GM12878 (cell line): ENCODE results near the gene MTHFD1L. TPM values are rescaled to one million over a fixed set of nuclear protein-coding genes. Genes with fewer than 3 reads are reported as not detected.

ENCODE experiments used
- ATAC-seq: fragments of 200-7000 bp; cut with Tn5 transposase; 3 replicates; pipeline ENCODE4 v1.9.1; 2020; ENCODE audit warnings: mild to moderate bottlenecking, moderate library complexity
- BruUV-seq: library from RNA; stranded (reverse); fragments of 400-500 nt; replicated peaks from 2 replicates; lab custom pipeline; 2021; lab: Mats Ljungman, UMichigan
- CTCF ChIA-PET: fragments of 300-600 bp; sonication (Branson Sonifier 250); formaldehyde crosslinking; extraction: SDS; loops from one replicate; lab custom pipeline; 2021; ENCODE audit warnings: inconsistent platforms; lab: Yijun Ruan, JAX
- POLR2A ChIA-PET: fragments of 350-600 bp; formaldehyde crosslinking; extraction: SDS; loops from one replicate; lab custom pipeline; 2021; ENCODE audit warnings: inconsistent platforms; lab: Charles Lee
- RAD21 ChIA-PET: fragments of 300-600 bp; sonication (Branson Sonifier 250); formaldehyde crosslinking; loops from one replicate; lab custom pipeline; 2023; ENCODE audit warnings: antibody characterized with exemption; ENCODE audit not compliant: unreplicated experiment; lab: Charles Lee
- SMC1A ChIA-PET: fragments of 300-600 bp; sonication (Branson Sonifier 250); formaldehyde crosslinking; loops from one replicate; lab custom pipeline; 2023; ENCODE audit not compliant: unreplicated experiment, uncharacterized antibody; lab: Charles Lee
- DNase-seq: peaks from one replicate; pipeline ENCODE4 v3.0.0-alpha.2; 2011; ENCODE audit warnings: low read depth, low spot score
- FAIRE-seq: peaks from 3 replicates; lab custom pipeline; 2011; peaks lifted over from hg19 to GRCh38; lab: Jason Lieb, UNC
- H2AFZ ChIP-seq: 2 replicates; pipeline ENCODE4 v1.6.0; 2011; ENCODE audit warnings: low read depth, low read length, control low read depth; ENCODE audit not compliant: control insufficient read depth
- H3K27ac ChIP-seq: 2 replicates; pipeline ENCODE4 v1.5.1; 2011; ENCODE audit warnings: control low read depth; ENCODE audit not compliant: control insufficient read depth, insufficient read depth
- H3K27me3 ChIP-seq, 2 experiments: replicated peaks in 1 of 2; 2 replicates each; pipeline versions ENCODE4 v1.6.0 to v1.6.1; 2011; ENCODE audit warnings: low read length in 1 of 2; ENCODE audit not compliant: control insufficient read depth in 2 of 2, insufficient read depth in 2 of 2
- H3K36me3 ChIP-seq, 2 experiments: 2 replicates each; pipeline ENCODE4 v1.5.1; 2011; ENCODE audit warnings: low read length in 1 of 2; ENCODE audit not compliant: control insufficient read depth in 2 of 2, insufficient read depth in 2 of 2
- H3K4me1 ChIP-seq: 2 replicates; pipeline ENCODE4 v1.6.1; 2011; ENCODE audit warnings: mild to moderate bottlenecking, low read length, moderate library complexity, mixed read lengths; ENCODE audit not compliant: control insufficient read depth, insufficient read depth
- H3K4me2 ChIP-seq: 2 replicates; pipeline ENCODE4 v1.6.0; 2011; ENCODE audit warnings: control low read depth; ENCODE audit not compliant: control insufficient read depth, insufficient read depth
- H3K4me3 ChIP-seq: fragments of 200-600 bp; sonication (generic); 2 replicates; pipeline ENCODE4 v1.5.1; 2016
- H3K79me2 ChIP-seq: 2 replicates; pipeline ENCODE4 v1.6.0; 2011; ENCODE audit warnings: low read length; ENCODE audit not compliant: control insufficient read depth, insufficient read depth
- H3K9ac ChIP-seq: 2 replicates; pipeline ENCODE4 v1.8.0; 2011; ENCODE audit warnings: low read length, control low read depth, mixed read lengths; ENCODE audit not compliant: control insufficient read depth, insufficient read depth
- H3K9me3 ChIP-seq: replicated peaks from 3 replicates; pipeline ENCODE4 v1.5.1; 2011; ENCODE audit warnings: mild to moderate bottlenecking, low read length; ENCODE audit not compliant: control insufficient read depth, insufficient read depth
- H4K20me1 ChIP-seq: 2 replicates; pipeline ENCODE4 v1.6.0; 2011; ENCODE audit not compliant: control insufficient read depth, insufficient read depth
- BHLHE40 ChIP-seq, 2 experiments: fragments of 450-650 bp in 1 of 2; IDR thresholded peaks; 2 replicates each; pipeline ENCODE4 v1.6.1; 2011 to 2017; ENCODE audit warnings: low read depth in 2 of 2, borderline replicate concordance in 1 of 2, improper control_type of control experiment in 1 of 2, low read length in 1 of 2, mild to moderate bottlenecking in 1 of 2
- CBFB ChIP-seq: IDR thresholded peaks from 2 replicates; pipeline ENCODE4 v1.6.1; 2016; ENCODE audit warnings: antibody characterized with exemption, low read depth
- CREB1 ChIP-seq: IDR thresholded peaks from 2 replicates; pipeline ENCODE4 v1.6.1; 2012; ENCODE audit warnings: low read depth, mild to moderate bottlenecking, inconsistent platforms
- FOXM1 ChIP-seq: IDR thresholded peaks from 2 replicates; pipeline ENCODE4 v1.6.1; 2012; ENCODE audit warnings: low read depth, mild to moderate bottlenecking, inconsistent platforms, low read length, moderate library complexity
- HSF1 ChIP-seq: fragments of 150-350 bp; IDR thresholded peaks from 2 replicates; pipeline ENCODE4 v1.6.1; 2014; ENCODE audit warnings: mild to moderate bottlenecking, low read depth, low read length
- IKZF1 ChIP-seq: fragments of 450-650 bp; conservative IDR thresholded peaks from 2 replicates; pipeline ENCODE4 v1.6.1; 2017; ENCODE audit warnings: antibody characterized with exemption, mild to moderate bottlenecking
- JUNB ChIP-seq: IDR thresholded peaks from 2 replicates; pipeline ENCODE4 v1.6.1; 2016; ENCODE audit warnings: antibody characterized with exemption, mild to moderate bottlenecking
- MEF2B ChIP-seq: fragments of 450-650 bp; IDR thresholded peaks from 2 replicates; pipeline ENCODE4 v1.6.1; 2018; ENCODE audit warnings: mild to moderate bottlenecking, moderate library complexity; ENCODE audit not compliant: partially characterized antibody, poor library complexity, severe bottlenecking
- NFIC ChIP-seq: IDR thresholded peaks from 2 replicates; pipeline ENCODE4 v1.6.1; 2012; ENCODE audit warnings: low read depth, mild to moderate bottlenecking, inconsistent platforms, low read length, moderate library complexity
- RAD51 ChIP-seq: fragments of 450-650 bp; IDR thresholded peaks from 2 replicates; pipeline ENCODE4 v1.6.1; 2016; ENCODE audit warnings: moderate library complexity, mild to moderate bottlenecking, inconsistent platforms
- RELA ChIP-seq: fragments of 450-650 bp; IDR thresholded peaks from 2 replicates; pipeline ENCODE4 v1.8.0; 2014; ENCODE audit warnings: borderline replicate concordance; ENCODE audit not compliant: partially characterized antibody
- REST ChIP-seq: IDR thresholded peaks from 2 replicates; pipeline ENCODE4 v1.6.1; 2012; ENCODE audit warnings: mild to moderate bottlenecking, low read depth, low read length
- ZBTB40 ChIP-seq: fragments of 450-650 bp; IDR thresholded peaks from 2 replicates; pipeline ENCODE4 v1.6.1; 2016; ENCODE audit warnings: mild to moderate bottlenecking, moderate library complexity, borderline replicate concordance
- ZNF217 ChIP-seq: fragments of 450-650 bp; IDR thresholded peaks from 2 replicates; pipeline ENCODE4 v1.6.1; 2017; ENCODE audit warnings: antibody characterized with exemption, mild to moderate bottlenecking
- WGBS: methylation state at CpG from one replicate; pipeline ENCODE4 v1.1.6; 2016; ENCODE audit warnings: low lambda C conversion rate; ENCODE audit not compliant: insufficient replicate concordance, insufficient coverage; ENCODE audit errors: missing lambda C conversion rate; 5-methylcytosine and 5-hydroxymethylcytosine counted together
- in situ Hi-C: fragments of 300-500 bp; cut with MboI; formaldehyde crosslinking; loops from 9 replicates; pipeline ENCODE4 v1.14.3; 2018; ENCODE audit warnings: mixed read lengths
- intact Hi-C: fragments of 100-400 bp; cut with micrococcal nuclease; formaldehyde crosslinking; loops from one replicate; pipeline ENCODE4 v1.14.2; 2022; ENCODE audit not compliant: unreplicated experiment
- polyA plus RNA-seq, 11 experiments: library from polyadenylated mRNA; depleted of rRNA in 4 of 11; unstranded in 6 of 11; stranded (reverse) in 5 of 11; fragments of >200 nt; fragmentation: Nextera tagmentation in 4 of 11; fragmentation: Illumina TruSeq in 1 of 11; extraction: Ambion mirVana in 4 of 11; extraction: Trizol in 1 of 11; gene quantifications; 1 replicate in 1 of 11; 2 replicates in 10 of 11; pipeline versions ENCODE4 v1.2.1 to v1.2.3, GENCODE V29; 2011 to 2016; ENCODE audit warnings: inconsistent platforms in 2 of 11, missing spikeins in 2 of 11, low read depth in 1 of 11
- total RNA-seq, 4 experiments: library from RNA; depleted of rRNA in 3 of 4; stranded (reverse); fragments of >200 nt in 3 of 4; fragmentation: Illumina TruSeq in 1 of 4; extraction: Trizol in 1 of 4; gene quantifications; 2 replicates each; pipeline versions ENCODE4 v1.2.1 to v1.2.3, GENCODE V29; 2013 to 2021

MTHFD1L gene
- total and polyA plus RNA-seq, 10 of the 15 experiments (the other 5 are each of a cell fraction or from before 2014, with no cell fraction given) = 11.7 to 75.5 (median 28.8) TPM

- ChIA-PET SMC1A (interaction anchor here (0.8 to 11.4 kb wide), 7 partner anchors 9 to 549 kb away, joined by 3 to 200 read pairs (median 3); no protein-coding TSS in a partner anchor), RAD21 (interaction anchor here (0.7 to 1.2 kb wide), 3 partner anchors 9 to 470 kb away, joined by 3 to 6 read pairs (median 4); no protein-coding TSS in a partner anchor), CTCF (interaction anchor here (0.5 to 16.6 kb wide), 12 partner anchors 11 to 445 kb away, joined by 3 to 369 read pairs (median 8); no protein-coding TSS in a partner anchor), POLR2A (no interaction called here)
- H3K27ac ChIP-seq = peak overlapping the region; percentile 47
- BruUV-seq = no TSS peak
- peak; percentile 66 for ATAC-seq
- no peak overlapping the region for H3K9ac ChIP-seq
- no peaks in the 10 kb centered on the region for H3K79me2 ChIP-seq
- no peaks in the 10 kb centered on the region for H4K20me1 ChIP-seq
- H3K4me2 ChIP-seq = peak overlapping the region; percentile 54
- H3K27me3 ChIP-seq = no peaks in the 10 kb centered on the region
- no peak for DNase-seq
- FAIRE-seq = peak; percentile 74
- intact Hi-C loops (no loop called here), in situ Hi-C loops (no loop called here)
- peaks cover 13% of the 10 kb centered on the region; the same call in 1 of the 2 replicates for H3K4me1 ChIP-seq
- no peaks in the 10 kb centered on the region for H3K9me3 ChIP-seq
- no peak overlapping the region for H3K4me3 ChIP-seq
- WGBS = 2% methylated on average over 3 of the region's 3 CpGs
- peak overlapping the region; percentile 3; the same call in 1 of the 2 replicates for H2AFZ ChIP-seq
- peaks cover 9 to 23% of the 10 kb centered on the region in 2 experiments for H3K36me3 ChIP-seq
- TF ChIP-seq NFIC = peak; percentile 94
- TF ChIP-seq RAD51 = no peak
- no peak for TF ChIP-seq REST
- peak; percentile 27 to 49; a peak in 2 of 4 replicates for TF ChIP-seq BHLHE40 (IDR thresholded peaks at IDR 0.05; ENCODE audit: borderline replicate concordance in 1 of 2, low read depth in 2 of 2, low read length in 1 of 2)
- peak; percentile 83; the same call in 1 of the 2 replicates for TF ChIP-seq FOXM1
- no peak for TF ChIP-seq IKZF1
- TF ChIP-seq JUNB = peak; percentile 80
- 0 out of 2 replicates have a peak, but pooled peaks have one; percentile 18 for TF ChIP-seq CREB1
- no peak for TF ChIP-seq ZBTB40
- TF ChIP-seq RELA = no peak
- TF ChIP-seq ZNF217 = no peak
- TF ChIP-seq CBFB = 0 out of 2 replicates have a peak, but pooled peaks have one; percentile 36
- TF ChIP-seq MEF2B = peak; percentile 57
- TF ChIP-seq HSF1 = no peak
Observed at GRCh38 chr6:150887978-150888563, 22.6 kb downstream of the MTHFD1L start.
